B cell (primary cell): ENCODE results near the gene ASB11. TPM values are rescaled to one million over a fixed set of nuclear protein-coding genes. Genes with fewer than 3 reads are reported as not detected.

ENCODE experiments used
- ATAC-seq: fragments of 200-7000 bp; cut with Tn5 transposase; one replicate; pipeline ENCODE4 v1.10.0; 2021; ENCODE audit warnings: low read depth, mild to moderate bottlenecking, moderate number of reproducible peaks, moderate library complexity
- CTCF ChIA-PET: fragments of 350-600 bp; sonication (Branson Sonifier 250); formaldehyde crosslinking; loops from one replicate; lab custom pipeline; 2021; ENCODE audit warnings: antibody characterized with exemption, inconsistent platforms; lab: Charles Lee
- POLR2A ChIA-PET: fragments of 350-600 bp; sonication (Branson Sonifier 250); formaldehyde crosslinking; loops from one replicate; lab custom pipeline; 2021; ENCODE audit warnings: antibody characterized with exemption; lab: Charles Lee
- DNase-seq: peaks from one replicate; pipeline ENCODE4 v3.0.0; 2013
- H2AFZ ChIP-seq: 2 replicates; pipeline ENCODE4 v1.6.1; 2012; ENCODE audit warnings: mild to moderate bottlenecking, low read depth, low read length; ENCODE audit not compliant: insufficient read depth, poor library complexity, severe bottlenecking
- H3K27ac ChIP-seq, 2 donors: 1 replicate in 1 of 2; 2 replicates in 1 of 2; pipeline ENCODE4 v1.5.1; 2012 to 2013; ENCODE audit warnings: low read length in 2 of 2, mild to moderate bottlenecking in 2 of 2, moderate library complexity in 1 of 2
- H3K27me3 ChIP-seq, 4 experiments: fragments of 200-600 bp in 1 of 4; sonication (generic) in 1 of 4; replicated peaks in 1 of 4; 1 replicate in 2 of 4; 2 replicates in 2 of 4; pipeline versions ENCODE4 v1.6.1 to v1.7.0; 2013 to 2016; ENCODE audit warnings: low read length in 3 of 4, mild to moderate bottlenecking in 2 of 4, mixed read lengths in 1 of 4, moderate library complexity in 1 of 4; ENCODE audit not compliant: insufficient read depth in 4 of 4, control insufficient read depth in 3 of 4; ENCODE audit errors: control extremely low read depth in 1 of 4
- H3K36me3 ChIP-seq, 2 experiments: replicated peaks in 1 of 2; 1 replicate in 1 of 2; 2 replicates in 1 of 2; pipeline versions ENCODE4 v1.6.1 to v1.7.1; 2013; ENCODE audit warnings: low read length in 1 of 2; ENCODE audit not compliant: insufficient read depth in 2 of 2, control insufficient read depth in 1 of 2; ENCODE audit errors: control extremely low read depth in 1 of 2, extremely low read depth in 1 of 2
- H3K4me1 ChIP-seq, 2 donors: fragments of 200-600 bp in 1 of 2; sonication (generic) in 1 of 2; 1 replicate in 1 of 2; 2 replicates in 1 of 2; pipeline versions ENCODE4 v1.5.1 to v1.6.1; 2013 to 2017; ENCODE audit warnings: low read length in 2 of 2; ENCODE audit not compliant: control insufficient read depth in 2 of 2, insufficient read depth in 2 of 2
- H3K4me2 ChIP-seq: replicated peaks from 2 replicates; pipeline ENCODE3; 2012; ENCODE audit warnings: mild to moderate bottlenecking, low read depth, low read length; ENCODE audit not compliant: poor library complexity, severe bottlenecking
- H3K4me3 ChIP-seq, 5 experiments: fragments of 200-600 bp in 1 of 5; sonication (generic) in 1 of 5; 1 replicate in 3 of 5; 2 replicates in 2 of 5; pipeline versions ENCODE4 v1.5.1 to v1.7.0; 2011 to 2016; ENCODE audit warnings: low read length in 4 of 5, mild to moderate bottlenecking in 4 of 5, low read depth in 2 of 5, control low read depth in 1 of 5, moderate library complexity in 1 of 5; ENCODE audit not compliant: insufficient read depth in 1 of 5; ENCODE audit errors: control extremely low read depth in 1 of 5, extremely low read depth in 1 of 5
- H3K79me2 ChIP-seq: fragments of 200-600 bp; sonication (generic); one replicate; pipeline ENCODE4 v1.6.0; 2016; ENCODE audit warnings: low read length; ENCODE audit not compliant: control insufficient read depth, insufficient read depth
- H3K9ac ChIP-seq: fragments of 200-600 bp; sonication (generic); 2 replicates; pipeline ENCODE4 v1.6.1; 2017; ENCODE audit warnings: mild to moderate bottlenecking, low read length, moderate library complexity
- H3K9me3 ChIP-seq, 3 donors: one replicate each; pipeline versions ENCODE4 v1.6.1 to v1.7.1; 2013; ENCODE audit warnings: low read length in 2 of 3; ENCODE audit not compliant: control insufficient read depth in 2 of 3, insufficient read depth in 1 of 3; ENCODE audit errors: control extremely low read depth in 1 of 3
- H4K20me1 ChIP-seq: 2 replicates; pipeline ENCODE4 v1.6.0; 2012; ENCODE audit warnings: mild to moderate bottlenecking, low read length; ENCODE audit not compliant: insufficient read depth, control insufficient read depth, poor library complexity, severe bottlenecking
- H3K27ac Mint-ChIP-seq: one replicate; pipeline ENCODE4 v1.8.0; 2021; ENCODE audit warnings: mixed read lengths
- H3K27me3 Mint-ChIP-seq: one replicate; pipeline ENCODE4 v1.8.0; 2021; ENCODE audit warnings: mixed read lengths
- H3K4me1 Mint-ChIP-seq: one replicate; pipeline ENCODE4 v1.8.0; 2021; ENCODE audit warnings: mixed read lengths
- H3K4me3 Mint-ChIP-seq: one replicate; pipeline ENCODE4 v1.8.0; 2021; ENCODE audit warnings: mixed read lengths
- H3K9me3 Mint-ChIP-seq: one replicate; pipeline ENCODE4 v1.8.0; 2022; ENCODE audit warnings: mixed read lengths; ENCODE audit not compliant: insufficient read depth
- CTCF ChIP-seq: fragments of 200-600 bp; IDR thresholded peaks from one replicate; pipeline ENCODE4 v1.8.0; 2022; ENCODE audit warnings: antibody characterized with exemption, mild to moderate bottlenecking
- EZH2 ChIP-seq: IDR thresholded peaks from 2 replicates; pipeline ENCODE4 v1.6.1; 2012; ENCODE audit warnings: borderline replicate concordance, low read depth, mild to moderate bottlenecking, moderate library complexity, low read length; ENCODE audit not compliant: insufficient read depth, poor library complexity, severe bottlenecking
- WGBS: methylation state at CpG from one replicate; pipeline ENCODE4 v1.1.5; 2013; ENCODE audit warnings: missing lambda C conversion rate; ENCODE audit not compliant: insufficient coverage; 5-methylcytosine and 5-hydroxymethylcytosine counted together
- intact Hi-C: fragments of 100-400 bp; cut with micrococcal nuclease; formaldehyde crosslinking; loops from one replicate; pipeline ENCODE4 v1.10.0; 2022
- polyA plus RNA-seq: library from polyadenylated mRNA; depleted of rRNA; stranded (reverse); fragments of >200 nt; gene quantifications from 2 replicates; pipeline ENCODE4 v1.2.3, GENCODE V29; 2012
- total RNA-seq, 2 donors: library from RNA; stranded (reverse); fragments of 120-200 nt in 1 of 2; gene quantifications; 1 replicate in 1 of 2; 2 replicates in 1 of 2; pipeline versions ENCODE4 v1.2.3 to v1.2.4, GENCODE V29; 2013 to 2022

The ASB11 gene
- total and polyA plus RNA-seq, 2 donors (not counting 1 experiment from before 2014, with no cell fraction given), result not detected

DNA sequence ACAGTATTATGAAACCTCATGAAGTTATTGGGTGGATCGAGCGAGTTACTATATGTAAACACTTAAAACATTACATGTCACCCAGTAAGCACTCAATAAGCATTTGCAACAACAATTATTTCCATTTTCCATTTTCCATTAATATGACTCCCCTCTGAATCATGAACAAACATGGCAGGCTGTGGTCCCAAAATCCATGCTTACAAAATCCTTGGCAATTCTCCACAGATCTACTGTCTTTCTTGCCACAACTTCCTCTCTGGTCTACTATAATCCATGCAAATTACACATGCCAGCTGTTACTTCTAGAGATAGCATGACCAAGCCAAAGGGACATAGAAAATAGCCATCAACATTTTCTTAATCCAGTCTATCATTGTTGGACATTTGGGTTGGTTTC lies 22.0 kb downstream of the ASB11 start:
- Mint-ChIP-seq H3K27me3 (no peaks in the 10 kb centered on the region), H3K27ac (no peak overlapping the region), H3K4me1 (no peaks in the 10 kb centered on the region), H3K9me3 (no peaks in the 10 kb centered on the region), H3K4me3 (no peak overlapping the region)
- H4K20me1 ChIP-seq, result no peaks in the 10 kb centered on the region
- H3K36me3 ChIP-seq, result no peaks in the 10 kb centered on the region
- no peak for ATAC-seq
- no peaks in the 10 kb centered on the region for H3K4me1 ChIP-seq
- POLR2A ChIA-PET, result no interaction called here
- no peak overlapping the region for H3K4me2 ChIP-seq
- no peak for TF ChIP-seq CTCF
- no peak for TF ChIP-seq EZH2
- H3K4me3 ChIP-seq, result no peak overlapping the region
- H3K9ac ChIP-seq, result no peak overlapping the region
- H2AFZ ChIP-seq, result no peak overlapping the region
- no peaks in the 10 kb centered on the region for H3K79me2 ChIP-seq
- no CpG with 5 or more reads among the region's 2 CpGs for WGBS
- H3K27ac ChIP-seq, result no peak overlapping the region
- DNase-seq, result no peak
- H3K9me3 ChIP-seq, result no peaks in the 10 kb centered on the region
- CTCF ChIA-PET, result no interaction called here
- H3K27me3 ChIP-seq, result no peaks in the 10 kb centered on the region
- intact Hi-C loops, result no loop called here

DNA sequence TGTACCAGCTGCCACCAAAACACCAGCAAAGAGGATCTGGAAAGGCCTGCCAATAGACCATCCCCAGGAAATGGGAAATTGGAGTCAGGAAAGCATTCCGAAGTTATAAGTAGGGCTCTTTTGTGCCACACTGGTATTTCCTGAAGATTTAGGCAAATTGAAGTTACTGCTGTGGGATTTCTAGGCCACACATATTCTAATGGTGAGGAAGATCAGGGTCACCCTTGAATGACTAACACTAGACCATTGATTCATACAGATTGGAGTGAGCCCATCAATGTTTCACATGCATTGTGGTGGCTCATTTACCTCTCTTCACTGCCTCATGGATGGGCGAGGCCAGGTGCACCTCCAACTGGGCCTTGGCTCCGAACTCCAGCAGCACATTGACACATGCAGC lies 22.6 kb downstream of the ASB11 start:
- Mint-ChIP-seq H3K27me3 (no peaks in the 10 kb centered on the region), H3K9me3 (no peaks in the 10 kb centered on the region), H3K27ac (no peak overlapping the region), H3K4me3 (no peak overlapping the region), H3K4me1 (no peaks in the 10 kb centered on the region)
- ATAC-seq, result no peak
- H3K36me3 ChIP-seq, result no peaks in the 10 kb centered on the region
- no peaks in the 10 kb centered on the region for H3K9me3 ChIP-seq
- WGBS, result 83% methylated on average over 1 of the region's 3 CpGs
- no peaks in the 10 kb centered on the region for H3K27me3 ChIP-seq
- H2AFZ ChIP-seq, result no peak overlapping the region
- no peaks in the 10 kb centered on the region for H3K79me2 ChIP-seq
- no peak overlapping the region for H3K9ac ChIP-seq
- H4K20me1 ChIP-seq, result no peaks in the 10 kb centered on the region
- ChIA-PET POLR2A (no interaction called here), CTCF (no interaction called here)
- H3K4me2 ChIP-seq, result no peak overlapping the region
- no peak for DNase-seq
- TF ChIP-seq EZH2 (no peak), CTCF (no peak)
- intact Hi-C loops, result no loop called here
- H3K27ac ChIP-seq, result no peak overlapping the region
- no peak overlapping the region for H3K4me3 ChIP-seq
- no peaks in the 10 kb centered on the region for H3K4me1 ChIP-seq
